ENCODE measurements around the gene SEMA6C. TPM values are rescaled to one million over a fixed set of nuclear protein-coding genes. Genes with fewer than 3 reads are reported as not detected.

SEMA6C gene
- total and polyA plus RNA-seq, 2 of the 13 experiments (the other 11 are each of a cell fraction or from before 2014, with no cell fraction given): 1.4 to 2.9 TPM

DNA sequence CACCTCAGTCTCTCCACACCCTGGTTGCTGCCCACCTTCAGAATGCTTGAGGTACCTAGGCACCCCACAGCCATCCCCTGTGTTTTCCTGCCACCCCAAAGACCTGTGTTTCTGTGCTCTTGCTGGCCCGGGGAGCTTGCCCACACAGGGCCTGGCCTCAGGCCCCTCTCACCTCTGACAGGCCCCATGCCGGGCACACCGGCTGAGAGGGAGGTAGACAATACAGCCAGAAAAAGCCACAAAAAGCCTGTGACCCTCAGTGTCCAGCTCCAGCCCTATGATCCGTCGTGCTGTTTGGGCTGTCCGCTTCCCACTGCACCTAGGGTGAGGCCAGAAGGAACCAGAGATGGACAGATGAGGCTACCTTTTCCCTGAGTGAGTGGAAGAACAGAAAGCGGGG, 11.4 kb downstream of the SEMA6C start:
- Histone ChIP-seq H3K9me3 (ENCODE audit: low read length) (no peaks in the 10 kb centered on the region), H3K79me2 (ENCODE audit: insufficient read depth, low read length) (no peaks in the 10 kb centered on the region), H3K4me3 (replicated peaks in 1 of 3; ENCODE audit: insufficient read depth in 1 of 3, low read depth in 2 of 3, low read length in 3 of 3) (no peak overlapping the region), H3K4me2 (ENCODE audit: low read depth, low read length) (no peak overlapping the region), H3K4me1 (ENCODE audit: insufficient read depth, low read length) (no peaks in the 10 kb centered on the region), H2AFZ (ENCODE audit: low read length) (no peak overlapping the region), H3K27ac (ENCODE audit: extremely low read length, insufficient read depth, low read length) (no peak overlapping the region), H4K20me1 (ENCODE audit: insufficient read depth, low read length) (no peaks in the 10 kb centered on the region), H3K27me3 (ENCODE audit: control insufficient read depth in 1 of 2, insufficient read depth in 2 of 2, low read length in 2 of 2) (no peaks in the 10 kb centered on the region), H3K36me3 (replicated peaks in 1 of 2; ENCODE audit: control insufficient read depth in 1 of 2, insufficient read depth in 2 of 2, low read length in 2 of 2) (no peaks in the 10 kb centered on the region), H3K9ac (ENCODE audit: insufficient read depth, low read depth, low read length) (no peak overlapping the region)
- CTCF ChIA-PET (ENCODE audit: low intra/inter-chr PET ratio, low total read pairs): no interaction called here
- DNase-seq (ENCODE audit: low spot score): no peak
- intact Hi-C loops (cut with micrococcal nuclease; ENCODE audit: unreplicated experiment) (no loop called here), in situ Hi-C loops (cut with HindIII; ENCODE audit: extremely low pct_ligation_motif_present, low pct_unique_long_range_greater_than_20kb) (no loop called here)
- FAIRE-seq: no peak
- POLR2A ChIA-PET: no interaction called here
- 89% methylated on average over 7 of the region's 7 CpGs for WGBS (ENCODE audit: low lambda C conversion rate)
- no peak for ATAC-seq
- BruUV-seq (replicated peaks): no TSS peak
- no peak for TF ChIP-seq ZNF780A (CRISPR knock-in tag; IDR thresholded peaks at IDR 0.05)
- TF ChIP-seq, protein P1, sequence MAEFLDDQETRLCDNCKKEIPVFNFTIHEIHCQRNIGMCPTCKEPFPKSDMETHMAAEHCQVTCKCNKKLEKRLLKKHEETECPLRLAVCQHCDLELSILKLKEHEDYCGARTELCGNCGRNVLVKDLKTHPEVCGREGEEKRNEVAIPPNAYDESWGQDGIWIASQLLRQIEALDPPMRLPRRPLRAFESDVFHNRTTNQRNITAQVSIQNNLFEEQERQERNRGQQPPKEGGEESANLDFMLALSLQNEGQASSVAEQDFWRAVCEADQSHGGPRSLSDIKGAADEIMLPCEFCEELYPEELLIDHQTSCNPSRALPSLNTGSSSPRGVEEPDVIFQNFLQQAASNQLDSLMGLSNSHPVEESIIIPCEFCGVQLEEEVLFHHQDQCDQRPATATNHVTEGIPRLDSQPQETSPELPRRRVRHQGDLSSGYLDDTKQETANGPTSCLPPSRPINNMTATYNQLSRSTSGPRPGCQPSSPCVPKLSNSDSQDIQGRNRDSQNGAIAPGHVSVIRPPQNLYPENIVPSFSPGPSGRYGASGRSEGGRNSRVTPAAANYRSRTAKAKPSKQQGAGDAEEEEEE (CRISPR knock-in tag; IDR thresholded peaks at IDR 0.05; ENCODE audit: borderline replicate concordance): no peak
- TF ChIP-seq ZNF441 (CRISPR knock-in tag; IDR thresholded peaks at IDR 0.05; ENCODE audit: borderline replicate concordance): no peak
- TF ChIP-seq ZNF883 (CRISPR knock-in tag; IDR thresholded peaks at IDR 0.05; ENCODE audit: not compliant biosample characterization): no peak
- TF ChIP-seq FIP1L1 (IDR thresholded peaks at IDR 0.05; ENCODE audit: borderline replicate concordance, insufficient read depth, low read depth, low read length): no peak
- no peak for TF ChIP-seq HOXA5 (CRISPR knock-in tag; IDR thresholded peaks at IDR 0.05)
- TF ChIP-seq NFATC3 (CRISPR knock-in tag; IDR thresholded peaks at IDR 0.05): no peak
- no peak for TF ChIP-seq SATB2 (CRISPR knock-in tag; IDR thresholded peaks at IDR 0.05)
- no peak for TF ChIP-seq MIXL1 (CRISPR knock-in tag; IDR thresholded peaks at IDR 0.05)
- TF ChIP-seq NCOA1 (CRISPR knock-in tag; IDR thresholded peaks at IDR 0.05): no peak
- no peak for TF ChIP-seq KLF9 (CRISPR knock-in tag; IDR thresholded peaks at IDR 0.05; ENCODE audit: low read depth)
- TF ChIP-seq, protein P2, sequence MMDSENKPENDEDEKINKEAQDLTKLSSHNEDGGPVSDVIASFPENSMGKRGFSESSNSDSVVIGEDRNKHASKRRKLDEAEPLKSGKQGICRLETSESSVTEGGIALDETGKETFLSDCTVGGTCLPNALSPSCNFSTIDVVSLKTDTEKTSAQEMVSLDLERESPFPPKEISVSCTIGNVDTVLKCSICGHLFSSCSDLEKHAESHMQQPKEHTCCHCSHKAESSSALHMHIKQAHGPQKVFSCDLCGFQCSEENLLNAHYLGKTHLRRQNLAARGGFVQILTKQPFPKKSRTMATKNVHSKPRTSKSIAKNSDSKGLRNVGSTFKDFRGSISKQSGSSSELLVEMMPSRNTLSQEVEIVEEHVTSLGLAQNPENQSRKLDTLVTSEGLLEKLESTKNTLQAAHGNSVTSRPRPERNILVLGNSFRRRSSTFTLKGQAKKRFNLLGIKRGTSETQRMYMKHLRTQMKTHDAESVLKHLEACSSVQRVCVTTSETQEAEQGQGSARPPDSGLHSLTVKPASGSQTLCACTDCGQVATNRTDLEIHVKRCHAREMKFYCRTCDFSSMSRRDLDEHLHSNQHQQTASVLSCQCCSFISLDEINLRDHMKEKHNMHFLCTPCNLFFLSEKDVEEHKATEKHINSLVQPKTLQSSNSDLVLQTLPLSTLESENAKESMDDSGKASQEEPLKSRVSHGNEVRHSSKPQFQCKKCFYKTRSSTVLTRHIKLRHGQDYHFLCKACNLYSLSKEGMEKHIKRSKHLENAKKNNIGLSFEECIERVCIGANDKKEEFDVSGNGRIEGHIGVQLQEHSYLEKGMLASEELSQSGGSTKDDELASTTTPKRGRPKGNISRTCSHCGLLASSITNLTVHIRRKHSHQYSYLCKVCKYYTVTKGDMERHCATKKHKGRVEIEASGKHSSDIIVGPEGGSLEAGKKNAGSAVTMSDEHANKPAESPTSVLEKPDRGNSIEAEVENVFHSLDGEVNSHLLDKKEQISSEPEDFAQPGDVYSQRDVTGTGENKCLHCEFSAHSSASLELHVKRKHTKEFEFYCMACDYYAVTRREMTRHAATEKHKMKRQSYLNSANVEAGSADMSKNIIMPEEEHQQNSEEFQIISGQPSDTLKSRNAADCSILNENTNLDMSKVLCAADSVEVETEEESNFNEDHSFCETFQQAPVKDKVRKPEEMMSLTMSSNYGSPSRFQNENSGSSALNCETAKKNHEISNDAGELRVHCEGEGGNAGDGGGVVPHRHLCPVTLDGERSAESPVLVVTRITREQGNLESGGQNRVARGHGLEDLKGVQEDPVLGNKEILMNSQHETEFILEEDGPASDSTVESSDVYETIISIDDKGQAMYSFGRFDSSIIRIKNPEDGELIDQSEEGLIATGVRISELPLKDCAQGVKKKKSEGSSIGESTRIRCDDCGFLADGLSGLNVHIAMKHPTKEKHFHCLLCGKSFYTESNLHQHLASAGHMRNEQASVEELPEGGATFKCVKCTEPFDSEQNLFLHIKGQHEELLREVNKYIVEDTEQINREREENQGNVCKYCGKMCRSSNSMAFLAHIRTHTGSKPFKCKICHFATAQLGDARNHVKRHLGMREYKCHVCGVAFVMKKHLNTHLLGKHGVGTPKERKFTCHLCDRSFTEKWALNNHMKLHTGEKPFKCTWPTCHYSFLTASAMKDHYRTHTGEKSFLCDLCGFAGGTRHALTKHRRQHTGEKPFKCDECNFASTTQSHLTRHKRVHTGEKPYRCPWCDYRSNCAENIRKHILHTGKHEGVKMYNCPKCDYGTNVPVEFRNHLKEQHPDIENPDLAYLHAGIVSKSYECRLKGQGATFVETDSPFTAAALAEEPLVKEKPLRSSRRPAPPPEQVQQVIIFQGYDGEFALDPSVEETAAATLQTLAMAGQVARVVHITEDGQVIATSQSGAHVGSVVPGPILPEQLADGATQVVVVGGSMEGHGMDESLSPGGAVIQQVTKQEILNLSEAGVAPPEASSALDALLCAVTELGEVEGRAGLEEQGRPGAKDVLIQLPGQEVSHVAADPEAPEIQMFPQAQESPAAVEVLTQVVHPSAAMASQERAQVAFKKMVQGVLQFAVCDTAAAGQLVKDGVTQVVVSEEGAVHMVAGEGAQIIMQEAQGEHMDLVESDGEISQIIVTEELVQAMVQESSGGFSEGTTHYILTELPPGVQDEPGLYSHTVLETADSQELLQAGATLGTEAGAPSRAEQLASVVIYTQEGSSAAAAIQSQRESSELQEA (CRISPR knock-in tag; IDR thresholded peaks at IDR 0.05; ENCODE audit: not compliant biosample characterization): no peak
- no peak for TF ChIP-seq SMAD1 (CRISPR knock-in tag; IDR thresholded peaks at IDR 0.05; ENCODE audit: borderline replicate concordance, low read depth)
- TF ChIP-seq ZNF333 (CRISPR knock-in tag; IDR thresholded peaks at IDR 0.05; ENCODE audit: borderline replicate concordance): no peak
- no peak for TF ChIP-seq ESRRA (CRISPR knock-in tag; IDR thresholded peaks at IDR 0.05; ENCODE audit: low read depth)
- no peak for TF ChIP-seq ZNF30 (CRISPR knock-in tag; IDR thresholded peaks at IDR 0.05)
- TF ChIP-seq ADNP (CRISPR knock-in tag; IDR thresholded peaks at IDR 0.05): no peak
- no peak for TF ChIP-seq FOXJ3 (CRISPR knock-in tag; IDR thresholded peaks at IDR 0.05; ENCODE audit: borderline replicate concordance)
